Right renal pelvis (tissue), 4 donors: Measurements from ENCODE around the gene RMRP. TPM values are rescaled to one million over a fixed set of nuclear protein-coding genes. Genes with fewer than 3 reads are reported as not detected.

Experiments
- DNase-seq, 4 donors: peaks; one replicate each; pipeline ENCODE4 v3.0.0-alpha.2; 2013; ENCODE audit warnings: low read depth in 4 of 4, low spot score in 3 of 4, missing footprints in 1 of 4
- polyA plus RNA-seq, 4 donors: library from polyadenylated mRNA; unstranded; fragments of 120-200 nt; gene quantifications; one replicate each; pipeline ENCODE4 v1.2.1, GENCODE V29; 2013; ENCODE audit not compliant: insufficient read length in 4 of 4

Gene RMRP
- polyA plus RNA-seq, 4 donors: not detected

DNA sequence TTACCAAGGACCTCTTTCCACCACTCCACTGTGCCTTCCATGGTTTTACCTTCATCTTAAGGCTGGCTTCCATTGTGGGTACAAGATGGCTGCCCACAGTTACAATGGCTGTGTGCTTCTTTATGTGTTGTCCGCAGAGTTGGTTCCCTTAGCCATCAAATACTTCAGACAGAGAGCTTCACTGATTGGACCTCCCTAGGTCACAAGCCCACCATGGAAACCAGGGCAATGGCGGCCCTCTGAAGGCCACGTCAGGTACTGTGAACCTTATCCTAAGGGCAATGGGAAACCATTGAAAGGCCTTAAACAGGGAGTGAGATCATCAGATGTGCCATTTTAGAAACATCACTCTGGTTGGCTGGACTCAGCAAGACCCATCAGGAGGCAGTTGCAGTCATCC lies 10.1 kb upstream of the RMRP start:
- no peak for DNase-seq

DNA sequence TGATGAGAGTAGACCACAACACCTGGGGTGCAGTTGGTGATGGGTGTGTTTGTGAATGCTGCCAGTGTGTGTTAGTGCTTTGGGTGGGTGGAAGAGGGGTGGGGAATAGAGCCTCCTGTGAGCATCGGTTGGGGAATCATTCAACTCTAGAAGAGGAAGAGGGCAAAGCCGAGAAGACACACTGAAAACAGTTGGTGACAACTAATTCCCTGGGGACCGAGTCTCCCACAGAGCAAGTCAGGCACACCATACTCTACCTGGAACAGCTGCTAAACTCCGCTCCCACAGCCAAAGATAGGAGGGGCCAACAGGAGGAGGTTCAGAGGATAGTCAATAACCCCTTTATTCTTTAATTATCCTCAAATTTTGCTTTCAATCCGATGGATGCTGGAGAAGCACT lies 8.7 kb upstream of the RMRP start:
- DNase-seq: no peak

DNA sequence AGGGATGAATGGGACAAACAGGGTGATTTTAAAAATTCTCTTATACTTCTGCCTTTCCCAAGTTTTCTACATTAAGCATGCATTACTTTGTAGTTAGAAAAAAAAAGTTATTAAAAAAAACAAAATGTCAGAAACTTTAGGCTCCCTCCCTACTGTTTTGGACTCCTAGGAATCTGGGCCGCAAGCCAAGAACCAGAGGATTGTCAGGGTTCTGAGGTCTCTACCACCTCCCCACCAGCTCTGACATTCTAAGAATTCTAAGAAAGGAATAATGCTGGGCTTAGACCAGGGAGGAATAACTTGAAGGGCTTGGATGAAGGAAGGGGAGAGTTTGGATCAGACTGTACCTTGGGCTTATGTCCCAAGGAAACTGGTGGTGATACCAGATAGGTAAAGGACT lies 8.2 kb upstream of the RMRP start:
- no peak for DNase-seq

GRCh38 chr9:35665471-35665818 lies 7.6 kb upstream of the RMRP start:
- no peak for DNase-seq

- peak in 3 of 4 donors; percentile 71 to 78 (median 72) for DNase-seq
Observed at GRCh38 chr9:35664531-35665470, 7.0 kb upstream of the RMRP start, which contains the start of gene ARHGEF39. TSS of gene ARHGEF39 (minus strand) at chr9:35665195. CDS start at chr9:35665169, 26 bp downstream.

DNA sequence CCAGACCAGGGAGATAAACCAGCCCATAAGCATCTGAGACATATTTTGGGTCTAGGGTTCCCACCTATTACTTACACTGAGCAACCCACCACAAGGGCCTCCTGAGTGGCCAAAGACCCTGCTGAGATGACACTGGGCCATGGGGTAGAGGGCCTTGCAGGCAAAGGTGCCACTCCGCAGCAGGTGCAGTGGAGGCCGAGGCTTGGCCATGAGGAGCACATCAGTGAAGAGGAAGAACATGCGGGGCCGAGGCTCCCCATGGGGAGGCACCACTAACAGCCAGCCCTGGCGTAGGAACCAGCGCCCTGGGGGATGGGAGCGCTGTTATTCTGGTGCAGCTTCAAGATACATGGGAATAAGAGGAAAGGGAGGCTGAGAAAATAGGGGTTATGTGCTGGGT lies 4.6 kb upstream of the RMRP start:
- DNase-seq: no peak

DNA sequence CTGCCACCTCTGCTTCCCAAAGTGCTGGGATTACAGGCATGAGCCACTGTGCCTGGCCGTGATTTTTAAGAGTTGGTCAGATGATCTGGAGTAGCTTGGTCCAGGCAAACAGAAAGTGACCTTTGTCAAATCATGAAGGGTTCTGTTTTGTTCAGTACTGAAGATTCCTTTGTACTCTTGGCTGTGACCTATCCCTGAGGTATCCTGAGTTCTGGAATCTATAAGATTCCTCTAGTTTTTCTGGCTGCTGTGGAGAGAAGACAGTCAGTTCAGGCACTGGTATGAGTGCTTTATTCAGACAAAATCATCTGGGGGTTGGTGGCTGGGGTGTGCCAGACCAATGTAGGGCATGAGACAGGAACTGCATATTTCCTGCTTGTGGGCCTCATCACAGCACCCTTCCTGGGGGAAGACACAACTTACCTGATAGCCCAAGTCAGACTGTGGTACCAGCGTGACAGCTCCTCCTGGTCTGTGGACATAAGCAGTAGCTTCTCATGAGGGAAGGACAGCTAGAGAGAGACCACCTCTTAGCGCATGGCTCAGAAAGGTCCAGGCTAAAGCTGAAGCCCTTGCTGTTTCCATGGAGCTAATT lies 4.0 kb upstream of the RMRP start:
- no peak for DNase-seq

- DNase-seq: no peak
Observed at GRCh38 chr9:35660966-35661415, 3.2 kb upstream of the RMRP start.

GRCh38 chr9:35659340-35659739 lies 1.5 kb upstream of the RMRP start:
- no peak for DNase-seq

DNA sequence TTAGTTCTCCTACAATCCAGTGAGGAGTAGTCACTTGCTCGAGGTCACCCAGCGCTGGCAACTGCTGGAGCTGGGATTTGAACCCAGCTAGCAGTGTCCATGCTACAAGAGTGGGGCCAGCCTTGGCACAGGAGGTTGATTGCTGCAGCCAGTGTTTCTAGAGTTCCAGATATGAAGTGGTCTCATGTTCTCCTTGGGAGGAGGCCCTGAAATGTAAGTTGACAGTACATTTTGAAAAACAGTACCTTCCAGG lies 1.1 kb upstream of the RMRP start:
- DNase-seq: no peak

- DNase-seq: peak; percentile 69 to 85 (median 81)
Observed at GRCh38 chr9:35658137-35658967, 533 bp upstream of the RMRP start, which contains the start of gene CCDC107. TSS of gene CCDC107 (plus strand) at chr9:35658292. CDS start at chr9:35658380, 88 bp downstream.

DNA sequence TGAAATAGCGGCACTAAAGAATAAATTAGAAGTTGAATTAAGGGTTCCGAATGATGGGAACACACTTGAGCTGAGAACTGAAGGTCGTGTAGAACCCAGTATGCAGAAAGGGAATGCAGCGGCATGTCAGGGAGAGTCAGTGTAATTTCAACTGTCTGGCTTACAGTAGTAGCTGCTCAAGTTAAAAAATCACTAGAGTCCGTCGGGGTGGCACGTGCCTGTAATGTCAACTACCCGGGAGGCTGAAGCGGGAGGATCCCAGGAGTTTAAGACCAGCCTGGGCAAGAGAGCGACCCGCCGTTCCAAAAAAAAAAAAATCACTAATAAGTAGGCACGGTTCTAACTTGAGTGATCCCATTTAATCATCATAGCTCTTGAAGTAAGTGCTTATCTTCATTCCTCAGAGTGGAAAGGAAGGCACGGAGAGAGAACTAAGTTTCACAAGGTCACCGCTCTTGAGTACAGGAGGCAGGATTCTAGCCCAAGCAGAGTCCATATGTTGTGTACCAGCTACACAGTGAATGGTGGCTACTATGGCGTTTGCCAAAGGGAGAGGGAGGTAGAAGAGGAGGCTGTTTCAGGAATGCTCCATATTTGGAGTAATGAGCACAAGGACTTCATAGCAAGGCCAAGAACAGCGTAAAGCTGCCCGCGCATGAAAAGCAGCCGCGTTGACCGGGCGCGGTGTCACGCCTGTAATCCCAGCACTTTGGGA lies 831 bp downstream of the RMRP start:
- DNase-seq: no peak

- no peak for DNase-seq
Observed at GRCh38 chr9:35656348-35656747, 1.5 kb downstream of the RMRP start.

DNA sequence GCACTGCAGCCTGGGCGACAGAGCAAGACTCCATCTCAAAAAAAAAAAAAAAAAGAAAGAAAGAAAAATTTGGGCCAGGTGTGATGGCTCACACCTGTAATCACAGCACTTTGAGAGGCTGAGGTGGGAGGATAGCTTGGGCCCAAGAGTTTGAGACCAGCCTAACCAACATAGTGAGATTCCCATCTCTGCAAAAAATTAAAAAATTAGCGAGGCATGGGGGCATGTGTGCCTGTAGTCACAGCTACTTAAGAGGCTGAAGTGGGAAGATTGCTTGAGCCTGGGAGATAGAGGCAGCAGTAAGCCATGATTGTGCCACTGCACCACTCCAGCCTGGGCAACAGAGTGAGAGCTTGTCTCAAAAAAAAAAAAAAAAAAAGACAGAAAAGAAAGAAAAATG lies 4.2 kb downstream of the RMRP start:
- DNase-seq: no peak

GRCh38 chr9:35652829-35653209 lies 5.0 kb downstream of the RMRP start:
- DNase-seq: no peak

GRCh38 chr9:35651956-35652828 lies 5.6 kb downstream of the RMRP start:
- DNase-seq: no peak

- no peak for DNase-seq
Observed at GRCh38 chr9:35650341-35651158, 7.3 kb downstream of the RMRP start, which contains the start of gene SIT1. TSS of gene SIT1 (minus strand) at chr9:35650931. CDS start at chr9:35650853, 78 bp downstream.

- DNase-seq: no peak
Observed at GRCh38 chr9:35649431-35650340, 8.1 kb downstream of the RMRP start.
